Testis (tissue), 2 donors: ENCODE results near the gene RUBCNL.

Source experiments
- CTCF ChIP-seq, 3 experiments: fragments of 450-650 bp in 2 of 3; fragments of 200-600 bp in 1 of 3; sonication (generic) in 1 of 3; IDR thresholded peaks; one replicate each; pipeline ENCODE4 v1.5.1; 2016 to 2019; ENCODE audit warnings: antibody characterized with exemption in 3 of 3, mild to moderate bottlenecking in 2 of 3, moderate library complexity in 1 of 3
- POLR2A ChIP-seq: fragments of 450-650 bp; IDR thresholded peaks from one replicate; pipeline ENCODE4 v1.6.1; 2017; ENCODE audit warnings: antibody characterized with exemption, mild to moderate bottlenecking, moderate library complexity

- TF ChIP-seq POLR2A: no peak
- TF ChIP-seq CTCF (IDR thresholded peaks at IDR 0.05): no peak
Observed at GRCh38 chr13:46359714-46360113, 27.3 kb downstream of the RUBCNL start.
